Skeletal muscle satellite cell (primary cell): ENCODE results near the gene TLR8.

Experiments
- H3K27me3 ChIP-seq: 2 replicates; pipeline ENCODE4 v1.7.0; 2013; ENCODE audit warnings: low read length; ENCODE audit not compliant: control insufficient read depth, insufficient read depth
- H3K36me3 ChIP-seq: 2 replicates; pipeline ENCODE4 v1.7.0; 2013; ENCODE audit warnings: mild to moderate bottlenecking, control low read depth, low read length; ENCODE audit not compliant: insufficient read depth
- H3K4me1 ChIP-seq: 2 replicates; pipeline ENCODE4 v1.7.0; 2013; ENCODE audit warnings: low read length; ENCODE audit not compliant: control insufficient read depth, insufficient read depth
- H3K4me2 ChIP-seq: 2 replicates; pipeline ENCODE4 v1.7.0; 2013; ENCODE audit warnings: mild to moderate bottlenecking, low read length
- H3K4me3 ChIP-seq: 2 replicates; pipeline ENCODE4 v1.7.0; 2013; ENCODE audit warnings: low read length
- H3K9ac ChIP-seq: 2 replicates; pipeline ENCODE4 v1.7.0; 2013; ENCODE audit warnings: mild to moderate bottlenecking, low read depth, low read length, moderate library complexity
- H3K9me3 ChIP-seq: replicated peaks from 2 replicates; pipeline ENCODE4 v1.7.0; 2013; ENCODE audit warnings: mild to moderate bottlenecking, control low read depth, low read length

The TLR8 gene

GRCh38 chrX:12948495-12948894 is 42.1 kb downstream of the TLR8 start:
- no peak overlapping the region for H3K9ac ChIP-seq
- no peaks in the 10 kb centered on the region for H3K27me3 ChIP-seq
- no peaks in the 10 kb centered on the region for H3K9me3 ChIP-seq
- no peaks in the 10 kb centered on the region for H3K36me3 ChIP-seq
- peaks cover 24% of the 10 kb centered on the region for H3K4me1 ChIP-seq
- H3K4me3 ChIP-seq = no peak overlapping the region
- no peak overlapping the region for H3K4me2 ChIP-seq

DNA sequence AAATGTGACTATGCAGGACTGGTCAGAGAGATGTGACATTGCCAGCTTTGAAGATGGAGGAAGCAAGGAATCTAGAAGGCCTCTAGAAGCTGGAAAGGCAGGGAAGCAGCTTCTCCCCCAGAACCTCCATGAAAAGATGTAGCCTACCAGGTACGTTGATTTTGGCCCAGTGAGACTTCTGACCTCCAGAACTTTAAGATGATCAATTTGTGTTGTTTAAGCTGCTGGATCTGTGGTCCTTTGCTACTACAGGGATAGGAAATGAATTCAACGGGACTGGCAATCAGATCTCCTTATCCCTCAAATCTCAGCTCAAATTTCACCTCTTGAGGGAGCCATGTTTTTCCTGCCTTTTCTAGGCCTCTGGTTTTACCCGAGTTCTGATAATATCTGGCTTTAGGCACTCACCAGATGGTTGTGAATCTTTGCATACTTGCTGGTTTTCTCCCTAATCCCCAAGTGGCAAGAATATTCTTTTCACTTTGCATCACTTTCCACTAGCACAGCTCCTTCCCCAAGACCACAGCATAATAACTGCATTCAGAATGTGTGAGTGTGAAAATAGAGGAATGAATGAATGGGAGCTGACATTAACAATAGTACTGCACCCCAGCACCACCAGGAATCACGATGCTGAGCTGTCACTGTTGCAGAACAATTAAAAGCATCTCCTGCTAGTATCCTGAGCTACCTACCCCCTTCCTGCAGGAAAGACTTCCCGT is 42.9 kb downstream of the TLR8 start:
- Histone ChIP-seq H3K9ac (peak overlapping the region; percentile 50), H3K36me3 (no peaks in the 10 kb centered on the region), H3K4me1 (peaks cover 24% of the 10 kb centered on the region), H3K9me3 (no peaks in the 10 kb centered on the region), H3K4me3 (no peak overlapping the region), H3K27me3 (no peaks in the 10 kb centered on the region), H3K4me2 (no peak overlapping the region)

DNA sequence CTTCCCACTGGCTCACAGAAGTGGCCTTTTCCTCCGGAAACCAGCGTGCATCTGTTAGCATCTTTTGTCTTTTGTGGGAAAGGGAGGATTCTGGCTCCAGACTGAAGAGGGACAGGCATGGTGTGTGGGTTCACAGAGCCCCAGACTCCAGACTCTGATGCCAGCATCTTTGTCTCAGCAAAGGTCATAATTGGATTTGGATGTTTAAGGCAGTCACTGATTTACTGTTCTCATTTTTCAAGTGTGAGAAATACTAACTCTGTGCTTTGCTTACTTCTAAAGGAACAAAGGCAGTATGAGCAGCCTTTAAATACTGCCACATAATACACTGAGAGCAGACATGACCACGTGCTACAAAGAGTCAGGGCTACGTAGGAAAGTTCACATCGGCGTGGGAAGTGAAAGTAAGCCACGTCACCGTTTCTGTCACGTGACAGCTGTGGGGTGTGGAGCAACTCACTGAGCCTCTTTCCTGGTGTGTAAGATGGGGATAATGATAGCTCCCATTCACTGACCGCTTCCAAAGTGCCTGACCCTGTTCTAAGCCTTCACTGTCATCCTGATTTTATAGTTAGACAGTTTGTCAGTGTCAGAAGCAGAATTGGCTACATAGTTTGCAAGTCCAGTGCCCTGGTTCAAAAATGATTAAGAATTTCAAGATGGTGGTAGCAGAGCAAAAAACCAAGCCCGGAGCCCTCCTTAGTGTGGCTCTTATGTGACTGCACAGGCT is 43.7 kb downstream of the TLR8 start:
- no peaks in the 10 kb centered on the region for H3K27me3 ChIP-seq
- no peak overlapping the region for H3K4me3 ChIP-seq
- H3K9ac ChIP-seq = peak overlapping the region; percentile 50
- no peaks in the 10 kb centered on the region for H3K9me3 ChIP-seq
- H3K4me1 ChIP-seq = peaks cover 24% of the 10 kb centered on the region
- peak overlapping the region; percentile 33 for H3K4me2 ChIP-seq
- no peaks in the 10 kb centered on the region for H3K36me3 ChIP-seq

- Histone ChIP-seq H3K9me3 (no peaks in the 10 kb centered on the region), H3K9ac (no peak overlapping the region), H3K4me2 (no peak overlapping the region), H3K4me1 (peaks cover 29% of the 10 kb centered on the region), H3K4me3 (no peak overlapping the region), H3K27me3 (no peaks in the 10 kb centered on the region), H3K36me3 (no peaks in the 10 kb centered on the region)
Measured at GRCh38 chrX:12950851-12951594, 44.6 kb downstream of the TLR8 start.

DNA sequence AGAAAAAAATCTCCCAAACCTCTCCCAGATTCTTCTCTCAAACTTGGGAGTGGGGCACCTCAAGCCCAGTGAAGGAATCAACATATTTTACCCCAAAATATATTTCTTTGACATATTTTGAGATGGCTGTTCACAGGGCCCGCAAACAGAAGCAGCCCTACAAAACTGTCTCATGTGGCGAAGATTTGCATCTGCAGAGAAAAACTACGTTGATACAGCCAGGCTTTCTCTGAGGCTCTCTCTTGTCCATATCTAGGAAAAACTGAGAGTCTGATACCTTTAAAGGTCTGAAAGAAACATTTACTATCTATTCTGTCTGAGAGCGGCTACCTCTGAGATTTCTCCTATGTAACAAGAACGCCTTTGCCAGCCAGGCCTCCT is 45.2 kb downstream of the TLR8 start:
- no peaks in the 10 kb centered on the region for H3K9me3 ChIP-seq
- H3K36me3 ChIP-seq = no peaks in the 10 kb centered on the region
- no peaks in the 10 kb centered on the region for H3K27me3 ChIP-seq
- no peak overlapping the region for H3K4me3 ChIP-seq
- peaks cover 34% of the 10 kb centered on the region for H3K4me1 ChIP-seq
- no peak overlapping the region for H3K9ac ChIP-seq
- no peak overlapping the region for H3K4me2 ChIP-seq

DNA sequence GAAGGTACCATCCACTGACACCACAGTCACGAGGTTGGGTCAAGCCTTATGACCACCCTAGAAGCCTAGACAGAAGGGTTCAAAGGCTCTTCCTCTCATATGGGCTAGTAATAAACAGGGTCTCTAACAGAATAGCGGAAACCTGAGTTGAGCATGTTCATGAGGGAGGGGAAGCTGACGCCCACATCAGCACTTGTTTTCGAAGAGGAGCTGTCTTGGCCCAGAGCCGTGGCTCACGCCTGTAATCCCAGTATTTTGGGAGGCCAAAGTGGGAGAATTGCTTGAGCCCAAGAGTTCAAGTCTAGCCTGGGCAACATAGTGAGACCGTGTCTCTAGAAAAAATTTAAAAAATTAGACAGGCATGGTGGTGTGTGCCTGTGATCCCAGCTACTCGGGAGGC is 47.0 kb downstream of the TLR8 start:
- Histone ChIP-seq H3K4me1 (peaks cover 34% of the 10 kb centered on the region), H3K9me3 (no peaks in the 10 kb centered on the region)

DNA sequence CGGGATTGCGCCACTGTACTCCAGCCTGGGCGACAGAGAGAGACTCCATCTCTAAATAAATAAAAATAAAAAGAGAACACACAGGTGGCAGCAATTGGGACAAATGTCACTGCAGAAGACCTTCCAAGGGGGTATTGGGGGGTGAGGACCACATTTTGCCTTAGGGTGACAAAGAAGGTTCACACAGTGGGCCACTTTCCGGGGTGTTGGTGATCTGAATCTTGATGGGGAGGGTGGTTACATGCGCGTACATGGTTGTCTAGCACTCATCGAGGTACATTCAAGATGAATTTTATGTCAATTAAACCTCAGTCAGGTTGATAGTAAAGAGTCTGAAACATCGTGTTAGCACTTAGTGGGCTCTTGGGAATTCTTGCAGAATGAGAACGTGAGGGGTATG is 48.0 kb downstream of the TLR8 start:
- Histone ChIP-seq H3K4me3 (no peak overlapping the region), H3K4me1 (peaks cover 32% of the 10 kb centered on the region), H3K9me3 (no peaks in the 10 kb centered on the region), H3K9ac (no peak overlapping the region), H3K36me3 (no peaks in the 10 kb centered on the region), H3K4me2 (no peak overlapping the region), H3K27me3 (no peaks in the 10 kb centered on the region)

More for the DNA sequence above, 47.0 kb downstream of the TLR8 start:
- H3K36me3 ChIP-seq = no peaks in the 10 kb centered on the region
- H3K27me3 ChIP-seq = no peaks in the 10 kb centered on the region
- no peak overlapping the region for H3K9ac ChIP-seq
- H3K4me3 ChIP-seq = no peak overlapping the region
- H3K4me2 ChIP-seq = no peak overlapping the region

- Histone ChIP-seq H3K4me3 (no peak overlapping the region), H3K4me2 (no peak overlapping the region), H3K9me3 (no peaks in the 10 kb centered on the region), H3K27me3 (no peaks in the 10 kb centered on the region), H3K4me1 (peaks cover 25% of the 10 kb centered on the region), H3K36me3 (no peaks in the 10 kb centered on the region), H3K9ac (no peak overlapping the region)
Measured at GRCh38 chrX:12954981-12955380, 48.6 kb downstream of the TLR8 start.

DNA sequence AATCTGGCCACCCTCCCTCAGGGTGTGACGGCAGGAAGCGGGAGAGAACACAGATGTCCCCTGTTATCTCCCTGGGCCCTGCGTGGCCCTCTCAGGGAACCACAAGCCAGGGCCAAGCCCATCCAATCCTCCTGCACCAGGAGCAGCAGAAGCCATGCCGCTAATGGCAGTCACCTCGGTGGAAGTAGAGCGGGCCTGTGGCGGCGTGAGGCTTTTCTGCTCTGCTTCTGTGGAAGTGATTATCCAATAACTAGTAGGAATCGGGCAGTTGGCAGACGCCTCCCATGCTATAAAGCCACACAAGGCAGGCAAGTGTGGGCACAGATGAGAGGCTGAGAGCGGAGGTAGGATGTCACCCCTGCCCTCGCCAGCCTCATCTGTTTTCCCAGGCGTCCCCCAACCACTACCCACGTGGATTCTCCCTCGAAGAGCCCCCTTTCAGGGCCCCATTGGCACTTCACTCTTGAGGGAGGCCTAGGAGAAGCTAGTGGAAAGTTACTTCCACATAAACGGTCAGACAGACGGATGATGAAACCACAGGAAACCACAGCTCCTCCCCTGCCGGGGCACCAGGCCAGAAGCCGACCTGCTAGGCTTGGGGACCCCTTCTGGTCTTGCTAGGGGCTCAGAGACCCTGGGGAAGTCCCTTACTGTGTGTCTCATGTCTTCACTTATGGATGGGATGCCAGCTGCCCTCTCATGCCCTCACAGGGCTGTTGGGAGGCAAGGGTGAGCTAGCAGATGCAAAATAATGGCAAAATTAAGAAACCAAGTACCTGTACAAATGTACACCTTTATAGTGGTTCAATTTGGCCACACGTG is 49.7 kb downstream of the TLR8 start:
- H3K4me1 ChIP-seq = peaks cover 17% of the 10 kb centered on the region
- peak overlapping the region; percentile 61 for H3K9ac ChIP-seq
- H3K27me3 ChIP-seq = no peaks in the 10 kb centered on the region
- no peaks in the 10 kb centered on the region for H3K9me3 ChIP-seq
- H3K4me2 ChIP-seq = peak overlapping the region; percentile 57
- no peak overlapping the region for H3K4me3 ChIP-seq
- no peaks in the 10 kb centered on the region for H3K36me3 ChIP-seq

DNA sequence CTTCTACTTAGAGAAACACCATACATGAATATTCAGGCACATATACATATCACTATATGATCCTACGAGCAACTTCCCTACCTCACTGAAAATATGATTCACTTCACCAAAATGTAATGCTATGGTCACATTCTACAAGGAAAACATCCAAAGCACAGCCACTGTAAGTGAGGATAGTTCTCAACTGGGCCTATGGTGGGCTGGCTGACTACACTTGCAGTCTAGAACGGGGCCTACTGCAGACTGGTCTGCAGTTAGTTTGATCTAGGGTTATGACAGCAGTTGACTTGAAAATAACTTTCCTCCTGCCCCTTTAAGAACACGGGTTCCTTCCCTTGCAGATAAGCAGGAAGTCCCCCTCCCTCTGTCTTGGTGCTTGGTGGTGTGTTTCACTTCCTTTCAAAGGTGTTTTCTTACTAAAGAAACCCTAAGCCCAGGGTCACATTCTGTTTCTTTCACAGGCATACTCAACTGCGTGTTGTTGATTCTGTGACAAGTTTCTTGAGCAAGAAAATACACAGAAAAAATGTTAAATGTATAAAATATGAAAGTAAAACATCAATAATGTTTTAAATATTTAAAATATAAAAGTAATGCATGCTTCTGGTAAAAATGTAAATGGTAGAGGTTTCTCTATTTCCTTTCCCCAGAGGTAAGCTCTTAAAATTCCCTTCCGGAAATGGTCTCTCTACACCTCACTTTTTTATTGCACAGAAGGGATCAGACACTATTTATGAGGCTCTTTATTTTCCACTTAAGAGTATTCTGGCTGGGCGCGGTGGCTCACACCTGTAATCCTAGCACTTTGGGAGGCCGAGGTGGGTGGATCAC is 50.5 kb downstream of the TLR8 start:
- Histone ChIP-seq H3K9me3 (no peaks in the 10 kb centered on the region), H3K4me1 (peaks cover 17% of the 10 kb centered on the region), H3K4me3 (no peak overlapping the region), H3K27me3 (no peaks in the 10 kb centered on the region), H3K9ac (peak overlapping the region; percentile 61), H3K4me2 (peak overlapping the region; percentile 57), H3K36me3 (no peaks in the 10 kb centered on the region)
